Measurements from ENCODE around the gene BDKRB1.
A peak's percentile ranks its signal among the peaks of the same experiment; 100 is the strongest.

DNA sequence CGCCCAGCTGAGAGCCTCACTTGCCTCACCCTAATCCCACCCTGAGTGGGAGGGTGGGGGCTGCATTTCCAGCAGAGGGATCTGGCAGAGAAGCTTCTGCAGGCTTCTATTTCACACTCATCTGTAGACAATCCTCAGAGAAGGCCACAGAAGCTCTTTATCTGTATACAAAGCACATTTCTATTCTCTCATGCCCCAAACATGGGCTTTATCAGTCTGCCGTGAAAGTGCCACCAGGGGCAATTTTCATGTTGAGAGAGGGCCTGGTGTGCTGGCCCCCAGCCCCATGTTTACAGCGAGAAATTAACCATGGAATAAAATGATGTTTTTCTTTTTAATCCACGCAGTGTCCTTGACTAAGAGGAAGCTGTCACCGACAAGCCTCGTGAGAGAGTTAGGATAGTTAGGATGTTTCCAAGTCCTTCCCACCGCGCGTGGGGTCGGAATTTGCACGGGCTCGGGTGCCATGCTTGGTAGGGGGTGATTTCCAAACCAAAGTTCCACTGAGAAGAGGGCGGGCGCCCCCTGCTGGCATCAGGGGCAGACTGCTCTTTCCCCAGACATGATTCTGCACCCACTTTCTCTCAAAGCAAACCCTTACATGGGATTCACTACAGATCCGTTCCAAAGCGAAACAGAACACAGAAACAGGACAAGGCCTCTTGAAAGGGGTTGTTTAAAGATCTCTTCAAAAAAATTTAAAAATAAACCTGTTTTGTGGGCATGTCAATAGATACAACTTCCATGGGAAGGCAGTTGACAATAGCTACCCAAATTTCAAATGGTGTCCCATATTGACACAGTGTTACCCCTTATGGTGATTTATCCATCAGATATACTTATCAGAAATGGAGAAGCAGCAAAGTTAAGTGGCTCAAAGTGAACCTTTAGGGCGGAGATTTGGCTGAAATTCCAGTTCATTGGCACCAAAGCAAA is 19.4 kb downstream of the BDKRB1 start:
- TF ChIP-seq, protein P1, sequence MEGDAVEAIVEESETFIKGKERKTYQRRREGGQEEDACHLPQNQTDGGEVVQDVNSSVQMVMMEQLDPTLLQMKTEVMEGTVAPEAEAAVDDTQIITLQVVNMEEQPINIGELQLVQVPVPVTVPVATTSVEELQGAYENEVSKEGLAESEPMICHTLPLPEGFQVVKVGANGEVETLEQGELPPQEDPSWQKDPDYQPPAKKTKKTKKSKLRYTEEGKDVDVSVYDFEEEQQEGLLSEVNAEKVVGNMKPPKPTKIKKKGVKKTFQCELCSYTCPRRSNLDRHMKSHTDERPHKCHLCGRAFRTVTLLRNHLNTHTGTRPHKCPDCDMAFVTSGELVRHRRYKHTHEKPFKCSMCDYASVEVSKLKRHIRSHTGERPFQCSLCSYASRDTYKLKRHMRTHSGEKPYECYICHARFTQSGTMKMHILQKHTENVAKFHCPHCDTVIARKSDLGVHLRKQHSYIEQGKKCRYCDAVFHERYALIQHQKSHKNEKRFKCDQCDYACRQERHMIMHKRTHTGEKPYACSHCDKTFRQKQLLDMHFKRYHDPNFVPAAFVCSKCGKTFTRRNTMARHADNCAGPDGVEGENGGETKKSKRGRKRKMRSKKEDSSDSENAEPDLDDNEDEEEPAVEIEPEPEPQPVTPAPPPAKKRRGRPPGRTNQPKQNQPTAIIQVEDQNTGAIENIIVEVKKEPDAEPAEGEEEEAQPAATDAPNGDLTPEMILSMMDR (IDR thresholded peaks at IDR 0.05): peak; percentile 47 to 91 (median 81)
- TF ChIP-seq POLR2A (IDR thresholded peaks at IDR 0.05): no peak

Data from Peyer's patch (tissue), 4 donors.